ENCODE measurements around the gene REPS2.

REPS2 gene

DNA sequence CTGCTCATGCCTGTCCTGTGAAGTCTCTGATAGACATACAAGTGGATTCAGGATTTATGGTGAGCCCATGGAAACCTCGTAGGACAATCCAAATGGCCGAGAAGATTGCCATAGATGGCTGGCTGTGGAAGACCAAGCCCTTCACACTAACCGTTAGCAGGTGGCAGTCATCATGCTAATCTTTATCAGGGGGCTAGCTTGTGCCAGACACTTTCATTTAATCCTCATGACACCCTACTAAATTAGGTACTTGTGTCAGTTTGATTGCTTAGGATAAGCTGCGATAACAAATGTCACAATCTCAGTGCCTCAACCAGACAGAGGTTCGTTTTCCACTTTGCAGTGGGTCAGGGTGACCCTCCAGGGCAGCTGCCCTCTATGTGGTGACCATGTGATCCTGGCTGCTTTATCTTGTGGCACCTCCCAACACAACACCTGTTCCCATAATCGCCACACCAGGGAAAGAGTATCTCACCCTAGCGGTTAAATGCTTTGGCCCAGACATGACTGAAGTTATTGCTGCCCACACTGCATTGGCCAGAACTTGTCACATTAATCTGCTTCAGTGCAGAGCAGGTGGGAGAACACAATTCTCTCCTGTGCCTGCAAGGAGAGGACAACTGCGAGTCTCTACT lies 60.8 kb downstream of the REPS2 start:
- DNase-seq, result no peak

DNA sequence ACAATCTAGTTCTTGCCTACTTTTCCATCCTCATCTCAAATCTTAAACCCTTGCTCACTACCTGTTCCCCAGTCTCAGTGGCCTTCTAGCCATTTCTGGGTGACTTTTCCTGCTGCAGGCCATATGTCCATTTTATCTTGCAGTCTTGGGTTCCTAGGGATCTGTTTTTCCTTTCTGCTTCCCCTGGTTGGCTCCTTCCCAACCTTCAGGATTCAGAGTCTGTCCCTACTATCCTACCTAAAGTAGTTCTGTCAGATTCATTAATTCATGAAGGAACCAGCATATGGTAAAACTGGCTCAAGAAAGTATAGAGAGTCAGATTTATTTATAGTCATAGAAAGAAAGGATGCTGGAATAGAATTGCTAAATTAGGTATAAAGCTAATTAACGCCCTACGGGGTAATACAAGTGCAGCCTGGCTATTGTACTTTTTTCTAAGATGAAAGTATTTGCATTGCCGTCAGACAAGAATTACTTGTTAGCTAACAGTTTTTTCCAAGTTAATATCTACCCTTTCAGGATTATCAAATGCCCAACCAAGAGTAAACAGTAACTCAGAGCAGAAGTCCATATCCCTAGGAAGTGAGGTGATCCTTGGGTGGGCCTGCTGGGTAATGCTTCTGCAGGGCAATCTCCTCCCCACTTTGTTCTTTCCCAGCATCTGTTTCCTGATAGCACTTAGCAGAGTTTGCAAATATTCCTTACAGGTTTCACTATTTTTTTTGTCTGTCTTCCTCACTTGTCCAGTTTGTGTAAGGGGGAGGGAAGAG lies 63.6 kb downstream of the REPS2 start:
- DNase-seq, result no peak

DNA sequence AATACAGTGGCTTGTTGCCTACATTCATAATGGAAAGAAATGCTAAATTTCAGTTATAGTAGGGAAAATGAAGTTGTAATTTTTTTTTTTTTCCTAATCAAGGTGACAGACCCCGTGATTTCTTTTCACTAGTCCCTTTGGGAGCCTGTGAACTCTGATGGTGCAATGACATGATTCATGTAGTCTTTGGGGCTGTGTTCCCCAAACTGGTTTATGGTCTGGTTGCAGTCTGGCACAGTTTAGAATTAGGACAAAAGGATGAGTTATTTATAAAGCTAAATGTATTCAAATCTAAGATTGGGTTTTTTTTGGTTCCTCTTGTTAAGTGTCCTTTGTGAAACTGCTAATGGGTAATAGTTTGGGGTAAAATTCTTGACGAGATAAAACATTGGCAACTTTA lies 66.0 kb downstream of the REPS2 start:
- DNase-seq, result no peak

DNA sequence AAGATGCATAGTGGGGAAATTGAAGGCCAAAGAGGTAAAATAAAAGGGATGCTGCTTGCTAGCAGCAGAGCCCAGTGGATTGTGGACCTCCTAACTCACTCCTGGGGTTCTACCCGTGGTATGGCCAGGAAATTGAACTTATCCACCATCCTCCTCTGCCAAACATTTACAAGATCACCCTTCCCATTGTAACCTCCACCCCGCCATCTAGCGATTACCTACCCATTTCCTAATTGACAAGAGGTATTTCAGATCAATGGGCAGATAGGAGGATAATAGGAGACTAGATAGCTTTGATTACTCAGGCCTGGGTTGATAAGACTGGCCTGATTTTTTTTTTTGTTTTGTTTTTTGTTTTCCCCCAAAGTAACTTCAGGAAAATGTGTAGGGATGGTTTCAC lies 67.8 kb downstream of the REPS2 start:
- no peak for DNase-seq

DNA sequence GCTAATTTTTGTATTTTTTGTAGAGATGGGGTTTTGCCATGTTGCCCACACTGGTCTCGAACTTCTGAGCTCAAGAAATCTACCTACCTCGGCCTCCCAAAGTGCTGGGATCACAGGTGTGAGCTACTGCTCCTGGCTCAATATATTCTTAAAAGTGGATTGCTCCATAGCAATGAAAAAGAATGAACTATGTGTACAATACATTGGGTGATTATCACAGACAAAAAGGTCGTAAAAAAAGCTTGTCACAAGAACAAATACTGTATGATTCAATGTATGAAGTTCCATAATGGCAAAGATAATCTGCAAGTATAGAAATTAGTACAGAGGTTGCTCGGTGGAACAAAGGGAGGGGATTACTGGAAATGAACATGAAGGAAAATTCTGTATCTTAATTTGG lies 70.7 kb downstream of the REPS2 start:
- DNase-seq, result no peak

DNA sequence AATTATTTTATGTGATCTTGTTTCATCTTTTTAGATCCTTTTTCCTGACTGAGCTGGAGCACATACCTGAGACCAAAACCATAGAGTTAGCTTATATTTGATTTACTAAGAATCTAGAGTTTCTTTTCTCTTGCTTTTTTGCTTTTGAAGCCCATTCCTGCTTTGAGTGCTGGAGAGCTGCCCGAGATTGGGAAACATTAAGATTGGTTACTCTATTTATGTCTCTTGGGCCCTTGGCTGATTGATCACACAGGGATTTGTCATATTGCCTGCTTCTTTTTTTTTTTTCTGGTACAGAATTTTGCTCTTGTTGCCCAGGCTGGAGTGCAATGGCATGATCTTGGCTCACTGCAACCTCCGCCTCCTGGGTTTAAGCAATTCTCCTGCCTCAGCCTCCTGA lies 73.9 kb downstream of the REPS2 start:
- DNase-seq, result no peak

DNA sequence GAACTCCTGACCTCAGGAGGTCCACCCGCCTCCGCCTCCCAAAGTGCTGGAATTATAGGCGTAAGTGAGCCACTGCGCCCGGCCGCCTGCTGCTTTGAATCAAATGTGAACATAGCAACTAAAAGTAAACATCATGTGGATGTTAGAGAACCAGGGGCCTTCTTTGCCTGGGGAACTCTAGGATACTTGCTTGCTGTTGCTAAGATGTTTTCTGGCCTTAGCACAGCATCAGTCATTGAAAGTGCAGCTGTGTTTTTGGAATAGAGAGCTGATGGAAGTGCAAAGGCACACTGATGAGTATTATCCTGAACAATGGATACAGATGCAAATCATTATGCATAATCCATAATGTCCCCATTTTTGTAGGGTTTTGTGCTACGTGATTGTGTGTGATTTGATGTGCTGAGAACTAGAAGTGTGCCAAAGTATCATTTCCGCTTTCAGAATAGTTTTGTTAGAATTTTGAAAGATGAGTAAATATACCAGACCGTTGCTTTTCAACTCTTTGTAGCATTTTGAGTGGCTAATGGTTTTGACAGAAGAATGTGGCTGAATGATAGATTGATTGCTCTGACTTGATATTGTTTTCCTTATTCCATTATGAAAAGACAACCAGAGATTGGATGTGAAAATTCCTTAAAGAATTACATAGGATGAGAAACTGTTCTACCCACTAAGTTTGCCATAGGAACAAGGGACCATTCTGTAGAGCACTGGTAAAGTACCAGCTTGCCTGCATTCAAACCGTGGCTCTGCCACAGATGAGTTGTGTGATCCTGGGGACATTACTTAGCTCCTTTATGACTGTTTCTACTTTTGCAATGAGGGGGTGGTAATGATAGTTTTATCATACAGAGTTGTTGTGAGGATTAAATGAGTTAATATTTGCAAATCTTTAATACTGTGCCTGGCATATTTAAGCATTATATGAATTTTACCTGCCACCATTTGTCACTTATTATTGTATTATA lies 74.7 kb downstream of the REPS2 start:
- DNase-seq, result no peak

DNA sequence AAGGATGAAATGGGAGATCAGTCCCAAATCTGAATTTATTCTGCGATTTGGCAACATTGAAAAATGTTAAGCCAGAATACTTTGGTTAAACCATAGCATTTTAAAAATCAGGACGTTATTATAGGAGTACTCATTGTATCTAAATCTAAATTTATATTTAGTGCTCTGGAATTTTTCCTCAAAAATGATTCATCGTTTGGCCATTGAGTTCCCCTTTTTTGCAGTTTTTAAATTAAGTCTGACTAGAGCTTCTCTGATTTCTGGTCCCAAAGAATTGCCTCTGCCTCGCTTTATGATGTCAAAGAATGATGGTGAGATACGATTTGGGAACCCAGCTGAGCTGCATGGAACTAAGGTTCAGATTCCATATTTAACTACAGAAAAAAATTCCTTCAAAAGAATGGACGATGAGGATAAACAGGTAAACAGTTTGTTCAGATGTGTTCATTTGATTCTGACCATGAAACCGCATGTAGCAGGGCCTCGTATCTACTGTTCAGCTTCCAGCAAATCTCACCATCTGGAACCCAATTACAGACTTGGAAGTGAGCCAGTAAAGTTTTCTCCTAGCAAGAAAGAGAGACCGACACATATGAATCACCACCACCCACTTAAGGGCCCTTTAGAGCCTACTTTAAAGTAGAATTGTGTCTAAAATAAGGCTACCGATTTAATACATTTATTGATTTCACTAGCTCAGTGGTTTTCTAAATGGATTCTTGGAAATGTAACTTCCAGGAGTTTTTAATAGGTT lies 75.6 kb downstream of the REPS2 start:
- no peak for DNase-seq

DNA sequence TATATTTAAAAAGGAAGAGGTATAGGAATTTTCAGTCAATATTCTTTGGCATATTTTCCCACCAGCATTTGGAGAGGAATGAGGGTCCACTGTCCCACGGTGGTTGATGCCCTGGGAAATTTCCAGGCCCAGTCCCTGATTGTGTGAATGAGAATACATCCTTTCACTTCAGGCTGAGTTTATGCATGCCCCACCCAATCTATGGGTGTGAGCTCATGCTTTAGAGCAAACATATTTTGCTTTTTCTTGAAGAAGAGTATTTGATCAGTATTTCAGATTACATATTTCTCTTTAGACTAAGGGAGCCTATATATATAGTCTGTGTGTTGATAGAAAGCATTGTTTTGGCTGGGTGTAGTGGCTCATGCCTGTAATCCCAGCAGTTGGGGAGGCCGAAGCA lies 77.2 kb downstream of the REPS2 start:
- DNase-seq, result no peak

DNA sequence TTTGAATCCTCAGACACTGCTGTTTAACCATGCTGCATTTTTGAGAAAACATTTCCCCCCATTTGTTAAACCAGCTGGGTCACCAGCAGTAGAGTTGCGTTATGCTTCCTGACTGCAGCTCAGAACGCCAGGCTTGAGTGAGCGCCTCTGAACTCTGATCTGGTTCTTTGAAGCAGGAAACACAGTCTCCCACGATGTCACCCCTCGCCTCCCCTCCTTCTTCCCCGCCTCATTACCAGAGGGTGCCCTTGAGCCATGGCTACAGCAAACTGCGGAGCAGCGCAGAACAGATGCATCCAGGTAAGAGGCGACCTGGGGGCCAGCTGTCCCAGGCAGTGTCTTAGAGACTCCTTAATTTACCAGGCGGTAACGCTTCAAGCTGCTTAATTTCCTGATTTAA lies 78.4 kb downstream of the REPS2 start:
- no peak for DNase-seq

DNA sequence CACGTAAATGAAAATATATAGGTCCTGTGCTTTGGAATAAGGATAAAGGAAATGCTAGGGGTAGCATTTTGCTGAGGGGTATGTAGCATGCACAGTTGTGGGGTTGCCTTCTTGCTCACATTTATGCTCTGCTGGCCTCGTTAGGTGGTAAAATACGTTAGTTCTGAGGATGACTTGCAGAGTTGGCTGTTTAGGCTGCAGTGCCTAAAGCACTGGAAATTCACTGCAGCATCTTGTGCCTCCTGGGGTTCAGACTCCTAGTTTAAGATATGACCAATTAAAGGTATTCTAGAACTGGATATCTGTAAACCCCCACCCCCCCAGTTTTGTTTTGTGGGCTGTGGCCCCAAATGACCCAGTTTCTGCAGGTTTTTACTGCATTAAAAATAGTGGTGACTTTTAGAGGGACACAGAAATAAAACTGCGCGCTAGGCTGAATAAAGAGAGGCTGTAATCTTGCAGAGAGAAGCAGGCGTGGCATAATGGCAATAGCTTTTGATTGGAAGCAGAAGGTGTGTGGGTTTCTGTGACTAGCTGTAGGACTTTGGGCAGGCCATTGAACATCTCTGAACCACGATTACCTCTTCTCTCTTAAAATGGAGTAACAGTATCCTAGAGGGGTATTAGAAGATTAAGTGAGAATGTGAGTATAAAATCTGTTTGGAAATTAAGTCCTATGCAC lies 79.3 kb downstream of the REPS2 start:
- DNase-seq, result no peak

DNA sequence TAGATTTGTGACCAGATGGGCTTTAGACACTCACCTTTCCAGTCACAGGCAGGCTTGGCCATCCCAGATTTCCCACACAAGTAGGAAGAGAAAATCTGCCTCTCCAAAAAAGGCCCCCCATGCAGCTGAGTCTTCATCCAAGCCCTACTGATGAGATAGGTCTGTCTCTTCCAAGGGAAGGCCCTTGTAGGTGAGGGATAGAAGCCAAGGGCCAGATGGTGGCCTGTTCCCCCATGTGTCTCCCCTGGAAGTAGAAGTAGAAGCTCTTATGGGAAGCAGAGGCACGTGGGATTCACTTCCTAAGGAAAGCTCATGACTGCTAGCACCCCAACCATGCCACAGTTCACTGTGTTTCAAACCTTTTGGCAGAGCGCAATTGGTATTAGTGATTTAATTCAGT lies 81.5 kb downstream of the REPS2 start:
- DNase-seq, result no peak

DNA sequence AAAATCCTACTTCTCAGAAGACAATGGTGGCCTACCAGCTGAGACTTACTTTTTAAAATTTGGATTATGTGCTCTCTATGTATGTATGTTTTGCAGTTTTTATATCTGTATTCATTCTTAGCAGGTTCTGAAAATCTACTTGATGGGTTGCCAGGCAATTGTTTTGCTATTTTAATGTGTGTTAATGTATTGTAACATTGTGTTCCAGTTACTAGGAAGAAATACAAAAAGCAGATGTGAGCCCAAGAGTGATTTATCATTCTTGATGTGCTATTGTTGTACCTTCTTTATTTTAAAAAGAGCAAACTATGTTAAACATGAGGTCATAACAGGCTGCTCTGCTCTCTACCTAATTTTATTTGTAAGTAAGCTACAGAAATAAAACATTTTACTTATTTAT lies 81.9 kb downstream of the REPS2 start:
- DNase-seq, result no peak

DNA sequence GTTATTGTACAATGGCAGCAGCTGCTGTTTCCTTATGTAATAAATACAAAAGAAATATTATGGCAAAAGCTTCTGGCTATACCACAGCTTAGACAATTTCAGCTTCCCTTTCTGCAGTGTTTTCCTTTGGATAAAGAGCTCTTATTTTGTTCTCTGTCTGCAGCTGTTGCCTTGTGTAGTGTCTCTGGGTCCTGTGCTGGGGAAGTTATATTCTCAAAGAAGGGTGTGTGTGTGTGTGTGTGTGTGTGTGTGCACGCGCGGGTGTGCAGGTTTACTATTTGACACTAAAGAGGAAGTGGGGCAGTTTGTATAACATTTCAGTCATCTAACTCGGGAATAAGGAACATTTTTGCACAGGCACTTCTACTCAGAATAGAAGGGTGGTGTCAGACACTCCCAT lies 83.6 kb downstream of the REPS2 start:
- no peak for DNase-seq

DNA sequence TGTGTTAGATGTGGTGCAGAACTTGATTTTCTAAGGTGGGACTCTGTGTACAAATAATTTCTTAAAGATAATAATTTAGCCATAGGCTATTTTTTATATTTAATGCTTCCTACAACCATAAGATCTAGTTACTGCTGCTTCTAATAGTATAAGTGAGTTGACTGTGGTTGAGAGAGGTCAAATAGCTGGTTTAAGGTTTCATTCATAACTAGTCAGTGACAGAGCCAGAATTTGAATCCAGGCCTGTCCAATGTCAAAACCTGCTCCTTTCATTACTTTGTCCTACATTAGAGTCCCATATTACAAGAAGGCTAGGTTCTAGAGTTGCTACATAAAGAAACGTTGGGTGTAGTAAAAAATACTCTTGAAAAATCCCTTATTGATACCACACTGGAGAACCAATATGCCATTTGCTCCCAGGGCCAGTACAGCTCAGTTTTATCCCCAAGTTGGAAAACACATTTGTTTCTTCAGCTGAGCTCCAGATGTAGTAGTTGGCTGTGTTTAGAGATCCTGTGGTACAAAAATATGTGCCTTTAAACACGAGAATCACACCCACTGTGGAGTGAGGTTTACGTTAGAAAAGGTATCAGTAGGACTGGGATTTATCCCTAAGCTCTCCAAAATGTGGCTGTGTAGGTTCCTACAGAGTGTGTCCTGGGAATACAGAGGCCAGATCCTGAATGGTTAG lies 84.3 kb downstream of the REPS2 start:
- DNase-seq, result no peak

DNA sequence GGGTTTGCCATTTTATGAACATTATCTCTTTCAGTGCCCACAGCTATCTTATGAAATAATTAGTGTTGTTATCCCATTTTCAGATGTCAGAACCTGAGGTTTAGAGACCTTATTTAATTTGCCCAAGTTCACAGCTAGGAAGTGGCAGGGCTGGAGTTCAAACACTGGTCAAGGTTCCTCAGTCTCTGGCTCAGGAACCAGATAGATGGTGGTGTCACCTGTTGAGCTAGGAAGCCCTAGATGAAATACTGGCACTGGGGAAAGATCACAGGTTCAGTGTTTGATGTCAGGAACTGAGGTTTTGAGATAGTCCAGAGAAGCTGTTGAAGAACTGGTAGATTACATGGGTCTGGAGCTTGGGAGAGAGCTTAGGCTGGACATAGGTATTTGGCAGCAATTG lies 85.4 kb downstream of the REPS2 start:
- DNase-seq, result no peak

DNA sequence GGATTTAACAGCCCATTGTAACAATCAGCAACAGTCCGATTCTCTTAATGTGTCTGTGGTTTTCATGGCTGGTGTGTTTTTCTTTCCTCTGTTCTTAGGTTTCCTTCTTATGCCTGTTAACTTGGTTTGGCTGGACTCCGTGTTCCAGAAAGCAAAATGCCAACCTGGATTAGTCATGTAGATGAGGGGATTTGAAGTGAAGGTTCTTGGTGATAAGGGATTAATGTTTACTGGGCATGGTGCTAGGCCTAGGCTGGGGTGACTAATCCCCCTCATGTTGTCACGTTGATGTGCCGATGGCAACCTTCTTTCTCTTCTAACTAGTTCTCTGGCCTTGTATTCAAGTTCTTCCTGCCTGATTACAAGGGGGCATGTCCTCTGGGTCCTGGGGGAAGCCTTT lies 85.9 kb downstream of the REPS2 start:
- DNase-seq, result no peak

DNA sequence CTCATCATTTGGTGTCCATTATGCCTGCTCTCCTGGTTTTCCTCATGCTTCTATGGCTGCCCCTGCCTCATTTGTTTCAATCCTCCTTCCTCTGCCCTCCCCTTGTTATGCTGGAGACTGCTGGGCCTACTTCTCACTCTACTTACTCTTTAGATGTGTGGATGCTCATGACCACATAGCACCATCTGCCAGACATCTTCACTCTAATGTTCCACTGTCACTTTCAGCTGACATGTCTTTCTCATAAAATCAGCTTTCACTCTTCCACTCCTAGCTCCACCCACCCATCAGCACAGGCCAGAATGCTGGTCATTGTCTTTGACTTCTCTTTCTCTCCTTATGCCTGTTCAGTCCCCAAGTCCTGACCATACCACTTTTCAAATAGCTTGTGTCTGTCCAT lies 86.8 kb downstream of the REPS2 start:
- no peak for DNase-seq

DNA sequence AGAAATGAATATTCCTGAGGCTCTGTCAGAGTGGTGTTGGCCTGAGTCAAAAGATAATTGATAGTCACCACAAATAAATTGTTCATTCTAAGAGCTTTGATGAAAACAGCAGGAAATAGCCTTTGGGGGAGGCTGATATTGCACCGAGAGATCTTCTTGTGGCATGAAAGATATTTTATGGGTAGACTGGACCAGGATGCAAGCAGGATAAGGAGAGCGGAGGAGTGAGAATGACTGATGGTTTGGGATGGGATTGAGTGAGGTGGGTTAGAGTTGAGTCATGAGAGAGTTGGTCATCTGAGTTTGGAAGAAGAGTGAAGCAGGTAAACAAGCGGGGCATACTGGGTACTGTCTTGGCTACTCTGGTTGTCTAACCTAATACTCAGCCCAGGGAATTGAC lies 88.7 kb downstream of the REPS2 start:
- DNase-seq, result no peak

DNA sequence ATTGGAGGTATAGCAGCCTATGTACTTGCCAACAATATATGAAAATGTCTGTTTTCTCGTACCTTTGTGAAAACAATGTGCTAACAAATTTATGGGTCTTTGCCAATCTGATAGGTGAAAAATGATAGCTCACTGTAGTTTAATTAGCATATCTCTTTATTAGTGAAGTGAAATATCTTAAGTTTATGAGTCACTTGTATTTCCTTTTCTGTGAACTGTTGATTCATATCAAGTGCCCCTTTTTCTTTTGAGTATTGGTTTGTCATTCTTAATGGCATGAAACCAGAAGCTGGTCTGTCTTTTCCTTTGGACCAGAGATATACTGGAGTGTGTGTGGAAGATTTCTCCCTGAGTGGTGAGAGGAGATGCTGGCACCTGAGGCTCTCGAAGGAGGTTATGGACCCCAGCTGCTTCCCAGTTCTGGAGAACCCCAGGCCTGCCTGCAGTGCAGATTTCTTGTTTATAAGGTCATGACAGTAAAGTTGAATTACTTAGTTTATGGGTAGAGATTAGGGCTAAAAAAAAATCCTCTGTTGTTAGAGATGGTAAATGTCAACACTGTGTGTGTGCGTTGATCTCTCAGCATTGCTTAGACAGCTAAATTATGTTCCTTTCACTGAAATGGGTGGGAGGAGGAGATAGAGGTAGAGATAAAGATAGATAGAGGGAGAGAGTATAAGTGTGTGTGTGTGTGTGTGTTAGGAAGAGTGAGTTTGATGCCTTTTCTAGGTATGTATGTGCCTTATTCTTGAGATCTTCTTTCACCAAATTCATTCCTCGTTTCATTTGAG lies 89.9 kb downstream of the REPS2 start:
- DNase-seq, result no peak

DNA sequence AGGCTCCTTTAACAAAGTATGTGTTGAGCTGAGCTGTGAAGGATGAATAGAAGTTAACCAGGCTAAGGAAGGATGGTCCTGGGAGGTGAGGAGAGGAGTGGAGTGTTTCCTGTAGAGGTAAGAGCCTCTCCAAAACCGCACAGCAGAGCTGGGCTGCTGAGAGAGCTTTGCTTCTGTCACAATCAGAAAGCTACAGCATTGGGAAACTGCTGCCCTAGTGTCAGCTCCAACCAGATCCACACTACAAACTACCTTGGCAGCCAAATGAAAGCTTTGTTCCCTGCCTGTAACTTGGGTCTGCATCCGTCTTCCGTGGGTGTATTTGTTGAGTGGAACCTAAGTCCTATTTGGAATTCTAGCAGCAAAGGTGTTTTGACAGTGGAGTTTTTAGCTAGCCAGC lies 91.8 kb downstream of the REPS2 start:
- DNase-seq, result no peak
